HepG2 (cell line): ENCODE data around the gene HOPX. TPM values are rescaled to one million over a fixed set of nuclear protein-coding genes. Genes with fewer than 3 reads are reported as not detected.

ENCODE experiments used
- ATAC-seq: fragments of 200-7000 bp; cut with Tn5 transposase; 3 replicates; pipeline ENCODE4 v1.9.1; 2020; ENCODE audit warnings: mild to moderate bottlenecking, moderate library complexity
- BruUV-seq: library from RNA; stranded (reverse); fragments of 400-500 nt; replicated peaks from 2 replicates; lab custom pipeline; 2021; lab: Mats Ljungman, UMichigan
- CTCF ChIA-PET: fragments of 300-600 bp; formaldehyde crosslinking; extraction: SDS; loops from one replicate; lab custom pipeline; 2021; ENCODE audit warnings: low total read pairs, inconsistent platforms, low intra/inter-chr PET ratio; lab: Yijun Ruan, JAX
- POLR2A ChIA-PET: fragments of 350-600 bp; sonication (Branson Sonifier 250); formaldehyde crosslinking; loops from one replicate; lab custom pipeline; 2020; ENCODE audit warnings: antibody characterized with exemption, inconsistent platforms; lab: Yijun Ruan, JAX
- DNase-seq: peaks from one replicate; pipeline ENCODE4 v3.0.0-alpha.2; 2015; ENCODE audit warnings: low spot score
- FAIRE-seq: peaks from 3 replicates; lab custom pipeline; 2011; peaks lifted over from hg19 to GRCh38; lab: Jason Lieb, UNC
- H2AFZ ChIP-seq: one replicate; pipeline ENCODE4 v1.6.1; 2011; ENCODE audit warnings: low read length, inconsistent platforms
- H3K27ac ChIP-seq: fragments of 300-600 bp; 3 replicates; pipeline ENCODE4 v1.8.0; 2011; ENCODE audit warnings: mixed run types, mild to moderate bottlenecking, mixed read lengths, low read length, inconsistent platforms; ENCODE audit not compliant: insufficient read depth; ENCODE audit errors: extremely low read length
- H3K27me3 ChIP-seq, 2 experiments: fragments of 200-600 bp in 1 of 2; 2 replicates in 1 of 2; 3 replicates in 1 of 2; pipeline versions ENCODE4 v1.6.0 to v1.8.0; 2011; ENCODE audit warnings: low read length in 2 of 2, mild to moderate bottlenecking in 2 of 2, moderate library complexity in 2 of 2, inconsistent platforms in 1 of 2; ENCODE audit not compliant: insufficient read depth in 2 of 2, control insufficient read depth in 1 of 2
- H3K36me3 ChIP-seq, 2 experiments: fragments of 200-600 bp in 1 of 2; replicated peaks in 1 of 2; 2 replicates in 1 of 2; 3 replicates in 1 of 2; pipeline versions ENCODE4 v1.5.1 to v1.8.0; 2011; ENCODE audit warnings: low read length in 2 of 2, inconsistent platforms in 1 of 2; ENCODE audit not compliant: insufficient read depth in 2 of 2, control insufficient read depth in 1 of 2
- H3K4me1 ChIP-seq: 2 replicates; pipeline ENCODE4 v1.5.1; 2012; ENCODE audit warnings: low read length, inconsistent platforms; ENCODE audit not compliant: insufficient read depth
- H3K4me2 ChIP-seq: 2 replicates; pipeline ENCODE4 v1.6.0; 2011; ENCODE audit warnings: low read depth, low read length, inconsistent platforms
- H3K4me3 ChIP-seq, 3 experiments: fragments of 200-600 bp in 1 of 3; sonication (generic), shearing (Covaris generic) in 1 of 3; replicated peaks in 1 of 3; 2 replicates each; pipeline ENCODE4 v1.5.1; 2011 to 2016; ENCODE audit warnings: low read length in 3 of 3, inconsistent platforms in 2 of 3, low read depth in 2 of 3, mild to moderate bottlenecking in 2 of 3, control low read depth in 1 of 3, mixed read lengths in 1 of 3; ENCODE audit not compliant: insufficient read depth in 1 of 3
- H3K79me2 ChIP-seq: one replicate; pipeline ENCODE4 v1.6.1; 2011; ENCODE audit warnings: low read length, inconsistent platforms; ENCODE audit not compliant: insufficient read depth
- H3K9ac ChIP-seq: 2 replicates; pipeline ENCODE4 v1.6.0; 2011; ENCODE audit warnings: mild to moderate bottlenecking, low read depth, low read length, inconsistent platforms; ENCODE audit not compliant: insufficient read depth
- H3K9me3 ChIP-seq: 2 replicates; pipeline ENCODE4 v1.5.1; 2012; ENCODE audit warnings: mild to moderate bottlenecking, low read length
- H4K20me1 ChIP-seq: 2 replicates; pipeline ENCODE4 v1.6.0; 2011; ENCODE audit warnings: inconsistent platforms, mild to moderate bottlenecking, low read length, moderate library complexity; ENCODE audit not compliant: insufficient read depth
- MAX ChIP-seq: IDR thresholded peaks from 2 replicates; pipeline ENCODE4 v1.6.1; 2012; ENCODE audit warnings: inconsistent platforms
- MED13 ChIP-seq: sonication (generic); formaldehyde crosslinking; IDR thresholded peaks from 2 replicates; pipeline ENCODE4 v1.5.0; 2020; ENCODE audit warnings: missing genetic modification reagents
- NAIF1 ChIP-seq: sonication (generic); formaldehyde crosslinking; IDR thresholded peaks from 2 replicates; pipeline ENCODE4 v1.5.0; 2020; ENCODE audit warnings: mild to moderate bottlenecking, missing genetic modification reagents, borderline replicate concordance
- NKX3-1 ChIP-seq: sonication (generic); formaldehyde crosslinking; IDR thresholded peaks from 2 replicates; pipeline ENCODE4 v1.5.0; 2020; ENCODE audit warnings: missing genetic modification reagents
- PATZ1 ChIP-seq: sonication (generic); formaldehyde crosslinking; IDR thresholded peaks from 2 replicates; pipeline ENCODE4 v1.4.0; 2020; ENCODE audit warnings: missing genetic modification reagents
- SIX1 ChIP-seq: sonication (generic); formaldehyde crosslinking; IDR thresholded peaks from 2 replicates; pipeline ENCODE4 v1.4.0; 2020; ENCODE audit warnings: missing genetic modification reagents, borderline replicate concordance
- TARDBP ChIP-seq: sonication (generic); formaldehyde crosslinking; IDR thresholded peaks from 2 replicates; pipeline ENCODE4 v1.8.0; 2022; ENCODE audit warnings: mild to moderate bottlenecking, missing genetic modification reagents
- YEATS2 ChIP-seq: sonication (generic); formaldehyde crosslinking; IDR thresholded peaks from 2 replicates; pipeline ENCODE4 v1.4.0; 2020; ENCODE audit warnings: missing genetic modification reagents, borderline replicate concordance
- YY1 ChIP-seq: IDR thresholded peaks from 2 replicates; pipeline ENCODE4 v1.6.1; 2011; ENCODE audit warnings: low read length, low read depth, moderate library complexity, mild to moderate bottlenecking; ENCODE audit not compliant: insufficient read depth, insufficient replicate concordance
- ZBTB25 ChIP-seq: IDR thresholded peaks from 2 replicates; pipeline ENCODE4 v1.6.1; 2018; ENCODE audit warnings: missing genetic modification reagents
- ZFP90 ChIP-seq: sonication (generic); formaldehyde crosslinking; IDR thresholded peaks from 2 replicates; pipeline ENCODE4 v1.8.0; 2022; ENCODE audit warnings: missing genetic modification reagents, mild to moderate bottlenecking, inconsistent platforms, borderline replicate concordance
- ZIK1 ChIP-seq: sonication (generic); formaldehyde crosslinking; IDR thresholded peaks from 2 replicates; pipeline ENCODE4 v1.5.0; 2020; ENCODE audit warnings: mild to moderate bottlenecking, low read depth, missing genetic modification reagents, borderline replicate concordance
- ZMYM4 ChIP-seq: sonication (generic); formaldehyde crosslinking; IDR thresholded peaks from 2 replicates; pipeline ENCODE4 v1.8.1; 2023; ENCODE audit warnings: mild to moderate bottlenecking, missing genetic modification reagents
- ZNF496 ChIP-seq: sonication (generic); formaldehyde crosslinking; IDR thresholded peaks from 2 replicates; pipeline ENCODE4 v1.8.1; 2023; ENCODE audit warnings: mild to moderate bottlenecking, moderate library complexity, missing genetic modification reagents; ENCODE audit not compliant: insufficient replicate concordance
- ZNF644 ChIP-seq: IDR thresholded peaks from 2 replicates; pipeline ENCODE4 v1.6.1; 2016; ENCODE audit warnings: low read depth
- ZNF670 ChIP-seq: sonication (generic); formaldehyde crosslinking; IDR thresholded peaks from 2 replicates; pipeline ENCODE4 v1.8.0; 2022; ENCODE audit warnings: mild to moderate bottlenecking, missing genetic modification reagents, borderline replicate concordance
- ZNF816 ChIP-seq: sonication (generic); formaldehyde crosslinking; IDR thresholded peaks from 2 replicates; pipeline ENCODE4 v1.8.0; 2022; ENCODE audit warnings: missing genetic modification reagents, mild to moderate bottlenecking, borderline replicate concordance
- ZZZ3 ChIP-seq: sonication (generic); formaldehyde crosslinking; IDR thresholded peaks from 2 replicates; pipeline ENCODE4 v1.4.0; 2020; ENCODE audit warnings: missing genetic modification reagents, mild to moderate bottlenecking, borderline replicate concordance
- WGBS: methylation state at CpG from one replicate; pipeline ENCODE4 v1.1.6; 2017; ENCODE audit warnings: low lambda C conversion rate; 5-methylcytosine and 5-hydroxymethylcytosine counted together
- in situ Hi-C: cut with HindIII; loops from 2 replicates; pipeline ENCODE4 v1.10.0; 2017; ENCODE audit warnings: low pct_unique_long_range_greater_than_20kb; ENCODE audit not compliant: extremely low pct_ligation_motif_present
- intact Hi-C: fragments of 100-400 bp; cut with micrococcal nuclease; formaldehyde crosslinking; loops from one replicate; pipeline ENCODE4 v1.10.0; 2022; ENCODE audit not compliant: unreplicated experiment
- polyA plus RNA-seq, 8 experiments: library from polyadenylated mRNA; depleted of rRNA in 3 of 8; stranded (reverse) in 7 of 8; unstranded in 1 of 8; fragments of >200 nt; fragmentation: Illumina TruSeq in 4 of 8; extraction: Trizol in 4 of 8; gene quantifications; 2 replicates each; pipeline versions ENCODE4 v1.2.1 to v1.2.3, GENCODE V29; 2011 to 2016; ENCODE audit warnings: low read depth in 4 of 8, missing spikeins in 1 of 8, mixed read lengths in 1 of 8; ENCODE audit not compliant: insufficient read depth in 1 of 8
- total RNA-seq, 5 experiments: library from RNA; depleted of rRNA; stranded (reverse); fragments of >200 nt; fragmentation: Illumina TruSeq; extraction: Trizol; gene quantifications; 2 replicates each; pipeline ENCODE4 v1.2.3, GENCODE V29; 2016; ENCODE audit warnings: low read depth in 1 of 5

The HOPX gene
- total and polyA plus RNA-seq, 2 of the 13 experiments (the other 11 are each of a cell fraction or from before 2014, with no cell fraction given), result not detected

- TF ChIP-seq ZBTB25 (CRISPR knock-in tag) (no peak), ZNF496 (CRISPR knock-in tag) (no peak)
- TF ChIP-seq, all 625 proteins: peak for 0
These were observed 20.5 kb upstream of the HOPX start (continued) for GRCh38 chr4:56701644-56702043.

- TF ChIP-seq ZFP90 (CRISPR knock-in tag), result no peak
- TF ChIP-seq YY1, result no peak
- no peak for TF ChIP-seq SIX1 (CRISPR knock-in tag)
- TF ChIP-seq ZNF644 (CRISPR knock-in tag), result no peak
- no peak for TF ChIP-seq NKX3-1 (CRISPR knock-in tag)
- TF ChIP-seq PATZ1 (CRISPR knock-in tag), result no peak
- TF ChIP-seq ZMYM4 (CRISPR knock-in tag), result no peak
- TF ChIP-seq ZIK1 (CRISPR knock-in tag), result no peak
- TF ChIP-seq MED13 (CRISPR knock-in tag), result no peak
- no peak for TF ChIP-seq NAIF1 (CRISPR knock-in tag)
- no peak for TF ChIP-seq ZNF670 (CRISPR knock-in tag)
- TF ChIP-seq ZZZ3, result no peak
- TF ChIP-seq ZNF816 (CRISPR knock-in tag), result no peak
- no peak for TF ChIP-seq TARDBP (CRISPR knock-in tag)
- TF ChIP-seq MAX, result no peak
- no peak for TF ChIP-seq YEATS2
- H3K4me1 ChIP-seq, result no peaks in the 10 kb centered on the region
- H3K27me3 ChIP-seq, result peaks cover 0 to 11% of the 10 kb centered on the region in 2 experiments; a peak in 1 of 5 replicates
- H3K4me3 ChIP-seq, result no peak overlapping the region
- H2AFZ ChIP-seq, result no peak overlapping the region
- no peaks in the 10 kb centered on the region for H3K79me2 ChIP-seq
- no peaks in the 10 kb centered on the region for H3K36me3 ChIP-seq
- no TSS peak for BruUV-seq
- H3K9me3 ChIP-seq, result no peaks in the 10 kb centered on the region
- intact Hi-C loops, result no loop called here
- in situ Hi-C loops, result no loop called here
- no peak overlapping the region for H3K4me2 ChIP-seq
- no peak overlapping the region for H3K27ac ChIP-seq
- FAIRE-seq (no peak), ATAC-seq (no peak), DNase-seq (no peak)
- 4% methylated on average over 4 of the region's 4 CpGs for WGBS
- POLR2A ChIA-PET, result no interaction called here
- CTCF ChIA-PET, result no interaction called here
- H4K20me1 ChIP-seq, result no peaks in the 10 kb centered on the region
- H3K9ac ChIP-seq, result no peak overlapping the region
These were observed 20.0 kb upstream of the HOPX start for GRCh38 chr4:56701161-56701480.
